Vagina (tissue), 2 donors: ENCODE measurements around the gene NDUFA3. TPM values are rescaled to one million over a fixed set of nuclear protein-coding genes. Genes with fewer than 3 reads are reported as not detected.

Experiments used
- DNase-seq, 2 donors: peaks; one replicate each; pipeline ENCODE4 v3.0.0-alpha.2; 2017; ENCODE audit errors: extremely low spot score in 2 of 2
- H3K27ac ChIP-seq: fragments of 200-600 bp; sonication (generic); one replicate; pipeline ENCODE4 v1.5.1; 2019
- H3K27me3 ChIP-seq: fragments of 200-600 bp; sonication (generic); one replicate; pipeline ENCODE4 v1.5.1; 2019
- H3K36me3 ChIP-seq, 2 donors: fragments of 200-600 bp; sonication (generic); one replicate each; pipeline ENCODE4 v1.5.1; 2017 to 2019
- H3K4me1 ChIP-seq: fragments of 200-600 bp; sonication (generic); one replicate; pipeline ENCODE4 v1.5.1; 2019
- H3K4me3 ChIP-seq, 2 donors: fragments of 200-600 bp; sonication (generic); 1 replicate in 1 of 2; 2 replicates in 1 of 2; pipeline ENCODE4 v1.5.1; 2016 to 2019
- H3K9me3 ChIP-seq: fragments of 200-600 bp; sonication (generic); one replicate; pipeline ENCODE4 v1.5.1; 2019
- POLR2A ChIP-seq, 2 donors: fragments of 450-650 bp; IDR thresholded peaks; one replicate each; pipeline ENCODE4 v1.6.1; 2017; ENCODE audit warnings: antibody characterized with exemption in 2 of 2, mild to moderate bottlenecking in 2 of 2, moderate library complexity in 2 of 2
- POLR2AphosphoS5 ChIP-seq, 2 donors: sonication (generic); formaldehyde crosslinking; IDR thresholded peaks; one replicate each; pipeline ENCODE4 v1.9.0; 2017; ENCODE audit warnings: antibody characterized with exemption in 2 of 2, mild to moderate bottlenecking in 2 of 2, low read depth in 1 of 2; ENCODE audit not compliant: insufficient read depth in 1 of 2
- intact Hi-C: fragments of 100-400 bp; cut with DNase I; formaldehyde crosslinking; loops from one replicate; pipeline ENCODE4 v1.15.1; 2023
- total RNA-seq: library from RNA; depleted of rRNA; stranded (reverse); fragments of >200 nt; gene quantifications from one replicate; pipeline ENCODE4 v1.2.3, GENCODE V29; 2016
- TF ChIP-seq, protein P1 (sequence below), 3 experiments: fragments of 450-650 bp in 2 of 3; fragments of 200-600 bp in 1 of 3; sonication (generic) in 1 of 3; IDR thresholded peaks; one replicate each; pipeline ENCODE4 v1.5.1; 2017 to 2019; ENCODE audit warnings: antibody characterized with exemption in 3 of 3, mild to moderate bottlenecking in 2 of 3, moderate library complexity in 2 of 3

The NDUFA3 gene
- total RNA-seq, 1 donor from 2014 or later: 79.3 TPM

DNA sequence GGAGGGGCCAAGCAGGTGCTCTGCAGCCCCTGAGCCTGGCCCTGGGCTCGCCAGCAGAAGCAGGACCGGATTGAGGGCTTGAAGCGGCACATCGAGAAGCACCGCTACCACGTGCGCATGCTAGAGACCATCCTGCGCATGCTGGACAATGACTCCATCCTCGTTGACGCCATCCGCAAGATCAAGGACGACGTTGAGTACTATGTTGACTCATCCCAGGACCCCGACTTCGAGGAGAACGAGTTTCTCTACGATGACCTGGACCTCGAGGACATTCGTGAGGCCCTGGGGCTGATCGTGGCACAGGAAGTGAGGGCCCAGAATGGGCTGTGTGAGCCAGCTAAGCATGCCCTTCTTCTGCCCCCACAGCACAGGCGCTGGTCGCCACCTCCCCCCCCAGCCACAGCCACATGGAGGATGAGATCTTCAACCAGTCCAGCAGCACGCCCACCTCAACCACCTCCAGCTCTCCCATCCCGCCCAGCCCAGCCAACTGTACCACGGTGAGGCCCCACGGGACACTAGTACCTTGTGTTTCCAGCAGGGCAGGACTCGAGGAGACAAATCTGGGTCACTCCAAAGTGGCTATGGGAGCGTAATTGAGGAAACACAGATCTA is 43.0 kb downstream of the NDUFA3 start:
- intact Hi-C loops: no loop called here
- Histone ChIP-seq H3K4me3 (no peak overlapping the region), H3K27me3 (no peaks in the 10 kb centered on the region), H3K27ac (no peak overlapping the region), H3K4me1 (peaks cover 11% of the 10 kb centered on the region), H3K9me3 (no peaks in the 10 kb centered on the region), H3K36me3 (peaks cover 0 to 82% of the 10 kb centered on the region in 2 donors)
- TF ChIP-seq POLR2A (IDR thresholded peaks at IDR 0.05) (no peak), POLR2AphosphoS5 (IDR thresholded peaks at IDR 0.05; ENCODE audit: insufficient read depth in 1 of 2, low read depth in 1 of 2) (no peak)
- TF ChIP-seq, protein P1, sequence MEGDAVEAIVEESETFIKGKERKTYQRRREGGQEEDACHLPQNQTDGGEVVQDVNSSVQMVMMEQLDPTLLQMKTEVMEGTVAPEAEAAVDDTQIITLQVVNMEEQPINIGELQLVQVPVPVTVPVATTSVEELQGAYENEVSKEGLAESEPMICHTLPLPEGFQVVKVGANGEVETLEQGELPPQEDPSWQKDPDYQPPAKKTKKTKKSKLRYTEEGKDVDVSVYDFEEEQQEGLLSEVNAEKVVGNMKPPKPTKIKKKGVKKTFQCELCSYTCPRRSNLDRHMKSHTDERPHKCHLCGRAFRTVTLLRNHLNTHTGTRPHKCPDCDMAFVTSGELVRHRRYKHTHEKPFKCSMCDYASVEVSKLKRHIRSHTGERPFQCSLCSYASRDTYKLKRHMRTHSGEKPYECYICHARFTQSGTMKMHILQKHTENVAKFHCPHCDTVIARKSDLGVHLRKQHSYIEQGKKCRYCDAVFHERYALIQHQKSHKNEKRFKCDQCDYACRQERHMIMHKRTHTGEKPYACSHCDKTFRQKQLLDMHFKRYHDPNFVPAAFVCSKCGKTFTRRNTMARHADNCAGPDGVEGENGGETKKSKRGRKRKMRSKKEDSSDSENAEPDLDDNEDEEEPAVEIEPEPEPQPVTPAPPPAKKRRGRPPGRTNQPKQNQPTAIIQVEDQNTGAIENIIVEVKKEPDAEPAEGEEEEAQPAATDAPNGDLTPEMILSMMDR (IDR thresholded peaks at IDR 0.05): no peak
- no peak for DNase-seq

- Histone ChIP-seq H3K27ac (no peak overlapping the region), H3K36me3 (peaks cover 0 to 91% of the 10 kb centered on the region in 2 donors), H3K4me1 (no peaks in the 10 kb centered on the region), H3K27me3 (no peaks in the 10 kb centered on the region), H3K4me3 (no peak overlapping the region), H3K9me3 (no peaks in the 10 kb centered on the region)
- TF ChIP-seq POLR2AphosphoS5 (IDR thresholded peaks at IDR 0.05; ENCODE audit: insufficient read depth in 1 of 2, low read depth in 1 of 2) (no peak), POLR2A (IDR thresholded peaks at IDR 0.05) (no peak)
- TF ChIP-seq, protein P1 (IDR thresholded peaks at IDR 0.05): no peak
- intact Hi-C loops: no loop called here
- no peak for DNase-seq
These were observed 45.0 kb downstream of the NDUFA3 start for GRCh38 chr19:54147676-54148075.

GRCh38 chr19:54148158-54148557 is 45.5 kb downstream of the NDUFA3 start:
- no peak overlapping the region for H3K4me3 ChIP-seq
- no peak for DNase-seq
- no peaks in the 10 kb centered on the region for H3K27me3 ChIP-seq
- TF ChIP-seq, protein P1 (IDR thresholded peaks at IDR 0.05): no peak
- no peak for TF ChIP-seq POLR2AphosphoS5 (IDR thresholded peaks at IDR 0.05; ENCODE audit: insufficient read depth in 1 of 2, low read depth in 1 of 2)
- TF ChIP-seq POLR2A (IDR thresholded peaks at IDR 0.05): no peak
- no peaks in the 10 kb centered on the region for H3K4me1 ChIP-seq
- no peak overlapping the region for H3K27ac ChIP-seq
- peaks cover 0 to 91% of the 10 kb centered on the region in 2 donors for H3K36me3 ChIP-seq
- intact Hi-C loops: no loop called here
- no peaks in the 10 kb centered on the region for H3K9me3 ChIP-seq

GRCh38 chr19:54149021-54149812 is 46.6 kb downstream of the NDUFA3 start:
- Histone ChIP-seq H3K27me3 (no peaks in the 10 kb centered on the region), H3K27ac (no peak overlapping the region), H3K4me1 (no peaks in the 10 kb centered on the region), H3K9me3 (no peaks in the 10 kb centered on the region), H3K4me3 (no peak overlapping the region), H3K36me3 (peaks cover 0 to 90% of the 10 kb centered on the region in 2 donors)
- intact Hi-C loops: no loop called here
- no peak for DNase-seq
- no peak for TF ChIP-seq POLR2A (IDR thresholded peaks at IDR 0.05)
- TF ChIP-seq, protein P1 (IDR thresholded peaks at IDR 0.05): no peak
- TF ChIP-seq POLR2AphosphoS5 (IDR thresholded peaks at IDR 0.05; ENCODE audit: insufficient read depth in 1 of 2, low read depth in 1 of 2): no peak
